GM19372 (cell line): ENCODE measurements around the gene LIMA1.
"Not testable (repeated sequence)": the region's sequence is repeated elsewhere in the genome, so short reads cannot be mapped to it uniquely, and the experiment has no call there.

Experiments
- ATAC-seq: cut with Tn5 transposase; IDR thresholded peaks from one replicate; pipeline ENCODE4 v1.9.1; 2021; ENCODE audit warnings: mild to moderate bottlenecking, low read depth, moderate library complexity; ENCODE audit not compliant: unreplicated experiment

The LIMA1 gene

GRCh38 chr12:50283229-50283923 lies at the start of gene LIMA1:
Gene LIMA1 (minus strand): TSS chr12:50283520. CDS start chr12:50248751, 34,769 bp downstream.
- peak; percentile 94 for ATAC-seq

DNA sequence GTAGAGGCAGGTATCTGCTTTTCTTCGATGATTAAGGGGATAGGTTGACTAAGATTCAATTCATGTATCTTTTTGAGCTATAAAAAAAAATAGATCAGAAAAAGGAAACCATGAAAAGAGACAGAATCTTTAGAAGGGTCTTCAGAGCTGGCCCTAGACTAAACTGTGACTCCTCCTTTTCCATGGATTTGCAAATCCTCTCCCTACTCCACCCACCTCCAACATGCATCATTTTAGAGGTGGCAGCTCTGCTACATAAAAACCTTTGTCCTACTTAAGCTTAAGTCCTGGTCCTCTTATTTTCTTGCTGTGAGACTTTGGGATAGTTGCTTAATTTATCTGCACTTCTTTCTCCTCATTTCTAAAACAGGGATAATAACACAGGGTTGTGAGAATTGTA lies 48.4 kb upstream of the LIMA1 start:
- ATAC-seq, result no peak

- ATAC-seq, result not testable (repeated sequence)
Observed at GRCh38 chr12:50328664-50329063, 45.3 kb upstream of the LIMA1 start.

- ATAC-seq, result no peak
Observed at GRCh38 chr12:50326590-50327284, 43.4 kb upstream of the LIMA1 start.

GRCh38 chr12:50325890-50326391 lies 42.6 kb upstream of the LIMA1 start:
- ATAC-seq, result no peak

DNA sequence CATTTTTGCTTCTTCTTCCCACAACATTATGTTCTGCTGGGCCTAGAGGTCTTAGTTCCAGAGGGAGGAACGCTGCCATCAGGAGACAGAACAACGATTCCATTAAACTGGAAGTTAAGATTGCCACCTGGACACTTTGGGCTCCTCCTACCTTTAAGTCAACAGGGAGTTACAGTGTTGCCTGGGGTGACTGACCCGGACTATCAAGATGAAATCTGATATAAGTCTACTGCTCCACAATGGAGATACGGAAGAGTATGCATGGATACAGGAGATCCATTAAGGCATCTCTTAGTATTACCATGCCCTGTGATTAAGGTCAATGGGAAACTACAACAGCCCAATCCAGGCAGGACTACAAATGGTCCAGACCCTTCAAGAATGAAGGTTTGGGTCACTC lies 41.5 kb upstream of the LIMA1 start:
- ATAC-seq, result not testable (repeated sequence)

DNA sequence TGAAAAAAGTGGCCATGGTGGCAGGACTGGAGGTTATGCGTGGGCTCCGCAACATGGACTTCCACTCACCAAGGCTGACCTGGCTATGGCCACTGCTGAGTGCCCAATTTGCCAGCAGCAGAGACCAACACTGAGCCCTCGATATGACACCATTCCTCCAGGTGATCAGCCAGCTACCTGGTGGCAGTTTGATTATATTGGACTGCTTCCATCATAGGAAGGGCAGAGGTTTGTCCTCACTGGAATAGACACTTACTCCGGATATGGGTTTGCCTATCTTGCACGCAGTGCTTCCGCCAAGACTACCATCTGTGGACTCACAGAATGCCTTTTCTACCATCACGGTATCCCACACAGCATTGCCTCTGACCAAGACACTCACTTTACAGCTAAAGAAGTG lies 40.8 kb upstream of the LIMA1 start:
- ATAC-seq, result not testable (repeated sequence)

- no peak for ATAC-seq
Observed at GRCh38 chr12:50322206-50322605, 38.9 kb upstream of the LIMA1 start.

- ATAC-seq, result no peak
Observed at GRCh38 chr12:50317203-50317602, 33.9 kb upstream of the LIMA1 start.

DNA sequence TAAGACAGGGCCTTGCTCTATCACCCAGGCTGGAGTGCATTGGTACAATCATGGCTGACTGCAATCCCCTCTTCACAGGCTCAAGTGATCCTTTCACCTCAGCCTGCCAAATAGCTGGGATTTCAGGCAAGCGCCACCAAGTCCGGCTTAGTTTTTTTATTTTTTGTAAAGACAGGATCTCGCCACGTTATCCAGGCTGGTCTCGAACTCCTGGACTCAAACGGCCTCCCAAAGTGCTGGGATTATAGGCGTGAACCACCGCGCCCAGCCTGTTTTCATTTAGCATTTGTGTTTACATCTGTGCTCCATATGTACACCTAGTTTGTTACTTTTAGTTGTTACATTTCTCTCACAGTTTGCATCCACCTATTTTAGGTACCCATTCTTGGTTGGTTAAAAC lies 32.5 kb upstream of the LIMA1 start:
- ATAC-seq, result no peak

DNA sequence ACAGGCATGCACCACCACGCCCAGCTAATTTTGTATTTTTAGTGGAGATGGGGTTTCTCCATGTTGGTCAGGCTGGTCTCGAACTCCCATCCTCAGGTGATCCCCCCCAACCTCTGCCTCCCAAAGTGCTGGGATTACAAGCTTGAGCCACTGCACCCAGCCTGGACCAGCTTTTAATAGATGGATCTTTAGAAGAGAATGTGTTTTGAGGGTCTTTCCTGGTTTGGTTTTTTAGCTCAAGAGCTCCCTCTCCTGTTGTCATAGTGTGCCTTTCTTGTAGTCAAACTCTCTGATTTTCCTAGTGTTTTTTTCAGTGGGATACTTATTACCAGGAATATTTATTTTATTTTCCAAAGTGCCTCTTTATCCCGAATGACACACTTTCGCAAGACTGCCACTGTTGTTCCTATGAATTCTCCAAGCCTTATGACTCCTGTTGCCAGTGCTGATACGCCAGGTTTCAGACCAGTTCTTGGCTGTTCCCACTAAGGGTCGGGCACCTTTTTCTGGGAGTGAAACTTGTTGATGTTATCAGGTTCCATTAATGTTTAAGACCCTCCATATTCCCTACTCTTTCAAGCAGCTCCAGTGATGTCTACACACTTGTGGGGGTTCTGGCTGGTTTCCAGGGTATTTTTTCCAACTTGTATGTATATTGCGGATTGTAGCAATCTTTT lies 31.5 kb upstream of the LIMA1 start:
- ATAC-seq, result no peak

GRCh38 chr12:50313971-50314370 lies 30.7 kb upstream of the LIMA1 start:
- ATAC-seq, result not testable (repeated sequence)

DNA sequence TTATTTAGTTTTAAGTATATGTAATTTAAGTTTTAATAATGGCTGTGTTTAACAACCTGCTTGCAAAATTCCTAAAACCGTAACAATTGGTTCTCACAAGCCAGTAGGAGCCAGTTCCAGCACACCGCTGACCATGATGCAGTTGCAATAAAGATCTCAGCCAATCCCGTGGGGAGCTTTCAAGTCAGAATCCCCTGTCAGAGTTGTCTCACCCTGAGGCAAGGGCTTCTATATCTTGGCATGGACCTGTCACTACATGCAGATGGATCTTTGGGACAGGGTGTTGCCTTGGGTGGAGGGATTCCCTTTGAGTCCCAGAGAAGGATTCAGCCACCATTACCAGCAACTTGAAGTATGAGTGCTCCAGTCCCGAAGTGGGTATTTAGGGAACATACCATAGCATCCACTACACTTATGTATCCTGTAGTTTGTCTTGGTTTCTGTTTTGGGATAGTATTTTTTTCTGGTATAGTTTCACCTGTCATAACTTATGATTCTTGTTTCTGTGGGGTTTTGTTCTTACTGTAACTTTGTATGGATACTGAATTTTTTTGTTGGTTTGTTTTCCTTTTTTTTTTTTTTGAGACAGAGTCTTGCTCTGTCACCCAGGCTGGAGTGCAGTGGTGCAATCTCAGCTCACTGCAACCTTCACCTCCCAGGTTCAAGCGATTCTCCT lies 30.1 kb upstream of the LIMA1 start:
- no peak for ATAC-seq

- not testable (repeated sequence) for ATAC-seq
Observed at GRCh38 chr12:50311858-50312609, 28.7 kb upstream of the LIMA1 start.

- ATAC-seq, result no peak
Observed at GRCh38 chr12:50309950-50310349, 26.6 kb upstream of the LIMA1 start.

GRCh38 chr12:50302686-50303085 lies 19.4 kb upstream of the LIMA1 start:
- no peak for ATAC-seq

- ATAC-seq, result no peak
Observed at GRCh38 chr12:50297996-50298395, 14.7 kb upstream of the LIMA1 start.

- ATAC-seq, result no peak
Observed at GRCh38 chr12:50297027-50297426, 13.7 kb upstream of the LIMA1 start.

- ATAC-seq, result no peak
Observed at GRCh38 chr12:50296554-50296953, 13.2 kb upstream of the LIMA1 start.

GRCh38 chr12:50291377-50291776 lies 8.1 kb upstream of the LIMA1 start:
- ATAC-seq, result no peak
